ENCODE data around the gene ACTBL2.

DNA sequence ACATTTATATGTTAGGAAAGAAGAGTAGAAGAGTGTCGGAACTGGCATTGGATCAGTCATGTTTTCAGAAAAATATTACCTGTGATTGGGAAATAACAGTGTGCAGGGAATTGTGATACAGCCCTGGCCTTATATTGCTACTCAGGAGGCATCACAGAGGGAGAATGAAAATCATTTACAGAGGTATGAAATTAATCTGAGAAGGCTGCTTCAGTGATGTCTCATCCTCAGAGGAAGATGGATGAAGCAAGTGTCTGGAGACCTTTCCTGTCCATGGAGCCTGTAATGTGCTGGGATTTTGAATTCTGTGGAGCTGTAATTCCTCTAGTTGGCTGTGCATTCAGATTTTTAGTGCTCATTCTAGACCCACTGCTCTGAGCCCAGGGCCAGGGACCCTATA lies 3.8 kb downstream of the ACTBL2 start:
- TF ChIP-seq EZH2 (IDR thresholded peaks at IDR 0.05) (no peak), FOXP2 (optimal IDR thresholded peaks at IDR 0.05; ENCODE audit: control extremely low read depth, extremely low read length, insufficient read depth) (no peak), POLR2AphosphoS5 (IDR thresholded peaks at IDR 0.05; ENCODE audit: borderline replicate concordance, low read depth, low read length) (no peak)

All from SK-N-MC (cell line).